Measurements from ENCODE around the gene LPP. TPM values are rescaled to one million over a fixed set of nuclear protein-coding genes. Genes with fewer than 3 reads are reported as not detected.

The LPP gene
- total and polyA plus RNA-seq, 2 of the 4 experiments (the other 2 are of a cell fraction): 16.0 to 130 TPM

DNA sequence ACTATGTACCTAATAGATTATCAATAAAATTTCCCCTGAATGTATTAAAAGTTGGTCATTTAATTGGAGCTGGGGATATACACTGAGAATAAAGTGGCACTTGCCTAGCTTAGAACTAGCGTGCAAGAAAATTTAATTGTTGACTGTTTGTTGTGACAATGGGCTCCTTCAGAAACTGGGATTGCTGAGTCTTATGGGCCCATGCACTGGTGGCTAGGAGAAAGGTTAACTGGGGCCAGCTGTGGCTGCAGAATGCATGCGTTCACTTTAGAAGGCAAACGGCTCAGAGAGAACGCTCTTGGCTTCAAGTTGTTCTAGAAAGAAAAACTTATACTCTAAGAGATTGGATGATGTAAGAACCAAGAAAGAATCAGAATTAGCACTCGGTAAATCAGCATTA, 18.7 kb upstream of the LPP start:
- ATAC-seq (ENCODE audit: low read depth) (no peak), DNase-seq (no peak)
- no peak overlapping the region for H2BK5ac ChIP-seq (ENCODE audit: low read depth, low read length, poor library complexity, severe bottlenecking)
- H2AK5ac ChIP-seq (ENCODE audit: low read depth, low read length): no peak overlapping the region
- no peaks in the 10 kb centered on the region for H3K79me1 ChIP-seq (ENCODE audit: low read depth in 1 of 2, low read length in 2 of 2)
- H4K5ac ChIP-seq (ENCODE audit: low read depth, low read length): no peak overlapping the region
- no peak overlapping the region for H2AK9ac ChIP-seq (replicated peaks; ENCODE audit: low read depth, low read length, poor library complexity)
- no peaks in the 10 kb centered on the region for H3K9me3 ChIP-seq (ENCODE audit: control insufficient read depth, insufficient read depth, low read length)
- no peak overlapping the region for H3K4me2 ChIP-seq (ENCODE audit: low read depth, low read length)
- no peak overlapping the region for H3K14ac ChIP-seq (replicated peaks; ENCODE audit: low read depth, low read length)
- H3K4me3 ChIP-seq (ENCODE audit: insufficient read depth, low read depth, low read length): no peak overlapping the region
- no peaks in the 10 kb centered on the region for H3K36me3 ChIP-seq (ENCODE audit: control insufficient read depth, insufficient read depth, low read length)
- no peak overlapping the region for H3K23ac ChIP-seq (ENCODE audit: low read depth, low read length)
- dilution Hi-C loops (cut with HindIII; ENCODE audit: low sequenced_read_pairs, unreplicated experiment) (no loop called here), in situ Hi-C loops (cut with MboI; ENCODE audit: low sequenced_read_pairs) (no loop called here), intact Hi-C loops (cut with micrococcal nuclease) (no loop called here)
- no TSS peak for BruUV-seq (replicated peaks)
- ChIA-PET POLR2A (ENCODE audit: unreplicated experiment) (no interaction called here), CTCF (no interaction called here)
- peaks cover 3% of the 10 kb centered on the region for H3K9me1 ChIP-seq (ENCODE audit: insufficient read depth, low read length)
- H4K8ac ChIP-seq (ENCODE audit: low read depth in 2 of 2, low read length in 2 of 2): no peak overlapping the region
- no peak overlapping the region for H3K56ac ChIP-seq (ENCODE audit: extremely low read depth, insufficient read depth, low read length)
- no peak overlapping the region for H3K4ac ChIP-seq (ENCODE audit: low read depth, low read length)
- no peaks in the 10 kb centered on the region for H3K27me3 ChIP-seq (ENCODE audit: control insufficient read depth, insufficient read depth, low read length)
- no peak overlapping the region for H3K9ac ChIP-seq (ENCODE audit: low read depth, low read length)
- no peak overlapping the region for H2BK20ac ChIP-seq (ENCODE audit: low read depth, low read length)
- no peak overlapping the region for H2BK120ac ChIP-seq (ENCODE audit: low read depth, low read length)
- no peak overlapping the region for H3K27ac ChIP-seq (ENCODE audit: insufficient read depth, low read length)
- no peak overlapping the region for H4K91ac ChIP-seq (ENCODE audit: insufficient read depth, low read depth, low read length)
- TF ChIP-seq NFE2L2 (IDR thresholded peaks at IDR 0.05; ENCODE audit: low read depth, low read length): no peak
- TF ChIP-seq, protein P1, sequence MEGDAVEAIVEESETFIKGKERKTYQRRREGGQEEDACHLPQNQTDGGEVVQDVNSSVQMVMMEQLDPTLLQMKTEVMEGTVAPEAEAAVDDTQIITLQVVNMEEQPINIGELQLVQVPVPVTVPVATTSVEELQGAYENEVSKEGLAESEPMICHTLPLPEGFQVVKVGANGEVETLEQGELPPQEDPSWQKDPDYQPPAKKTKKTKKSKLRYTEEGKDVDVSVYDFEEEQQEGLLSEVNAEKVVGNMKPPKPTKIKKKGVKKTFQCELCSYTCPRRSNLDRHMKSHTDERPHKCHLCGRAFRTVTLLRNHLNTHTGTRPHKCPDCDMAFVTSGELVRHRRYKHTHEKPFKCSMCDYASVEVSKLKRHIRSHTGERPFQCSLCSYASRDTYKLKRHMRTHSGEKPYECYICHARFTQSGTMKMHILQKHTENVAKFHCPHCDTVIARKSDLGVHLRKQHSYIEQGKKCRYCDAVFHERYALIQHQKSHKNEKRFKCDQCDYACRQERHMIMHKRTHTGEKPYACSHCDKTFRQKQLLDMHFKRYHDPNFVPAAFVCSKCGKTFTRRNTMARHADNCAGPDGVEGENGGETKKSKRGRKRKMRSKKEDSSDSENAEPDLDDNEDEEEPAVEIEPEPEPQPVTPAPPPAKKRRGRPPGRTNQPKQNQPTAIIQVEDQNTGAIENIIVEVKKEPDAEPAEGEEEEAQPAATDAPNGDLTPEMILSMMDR (conservative IDR thresholded peaks at IDR 0.05; ENCODE audit: low read depth, low read length): no peak
- no peak for TF ChIP-seq MXI1 (IDR thresholded peaks at IDR 0.05; ENCODE audit: borderline replicate concordance, low read depth, low read length)
- no peak for TF ChIP-seq MAZ (IDR thresholded peaks at IDR 0.05; ENCODE audit: borderline replicate concordance, low read depth, low read length)
- no peak for TF ChIP-seq CHD1 (IDR thresholded peaks at IDR 0.05; ENCODE audit: low read depth, low read length)
- TF ChIP-seq MAFK (IDR thresholded peaks at IDR 0.05; ENCODE audit: low read depth, low read length): no peak
- TF ChIP-seq POLR2A (IDR thresholded peaks at IDR 0.05; ENCODE audit: low read depth, low read length): no peak
- no peak for TF ChIP-seq RCOR1 (IDR thresholded peaks at IDR 0.05; ENCODE audit: insufficient replicate concordance, low read length)
- H3K4me1 ChIP-seq (ENCODE audit: control insufficient read depth, insufficient read depth, low read length): no peaks in the 10 kb centered on the region
- H2BK15ac ChIP-seq (ENCODE audit: low read depth, low read length): no peak overlapping the region
- no peak overlapping the region for H3K18ac ChIP-seq (ENCODE audit: low read depth, low read length)
- H2AFZ ChIP-seq (replicated peaks; ENCODE audit: low read length, poor library complexity): no peak overlapping the region
- 100% methylated on average over 1 of the region's 5 CpGs; no CpG with 5 or more reads in 1 of the 2 experiments for WGBS, 2 experiments (ENCODE audit: extremely low coverage in 2 of 2, insufficient read length in 1 of 2)
- H4K20me1 ChIP-seq (ENCODE audit: insufficient read depth, low read length): no peaks in the 10 kb centered on the region
